ENCODE data around the gene GPR15LG.
A peak's percentile ranks its signal among the peaks of the same experiment; 100 is the strongest.

GPR15LG gene

DNA sequence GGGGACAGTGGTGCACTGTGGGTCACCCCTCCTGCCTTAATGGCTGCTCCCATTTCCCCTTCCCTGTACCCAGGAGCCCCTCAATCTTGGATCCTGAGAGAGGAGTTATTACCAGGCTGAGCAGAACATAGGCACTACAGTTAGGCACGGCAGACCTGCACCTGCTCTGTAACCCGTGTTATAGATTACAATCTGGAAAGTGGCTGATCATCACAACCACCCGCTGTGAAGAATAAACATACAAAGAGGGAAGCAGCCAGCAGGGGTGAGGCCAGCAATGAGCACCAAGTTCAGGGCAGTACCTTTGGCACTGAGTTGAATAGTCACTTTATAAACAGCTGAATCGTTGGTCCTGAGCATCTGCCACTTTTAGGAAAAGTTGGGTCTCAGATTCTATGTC, 22.5 kb downstream of the GPR15LG start (continued):
- TF ChIP-seq ZNF133 (tag by site-specific recombination; IDR thresholded peaks at IDR 0.05) (no peak), ZXDB (tag by site-specific recombination; IDR thresholded peaks at IDR 0.05) (peak; percentile 23; the same call in 1 of the 2 replicates), ZNF37A (tag by site-specific recombination; IDR thresholded peaks at IDR 0.05) (no peak), SCRT2 (tag by site-specific recombination; IDR thresholded peaks at IDR 0.05) (no peak), ZNF621 (tag by site-specific recombination; IDR thresholded peaks at IDR 0.05) (no peak), ZBTB8A (tag by site-specific recombination; IDR thresholded peaks at IDR 0.05) (0 out of 2 replicates have a peak, but pooled peaks have one; percentile 28), ZNF658 (tag by site-specific recombination; IDR thresholded peaks at IDR 0.05) (no peak), SCRT1 (tag by site-specific recombination; IDR thresholded peaks at IDR 0.05; ENCODE audit: borderline replicate concordance) (no peak), ZNF140 (tag by site-specific recombination; IDR thresholded peaks at IDR 0.05) (no peak), ZNF521 (tag by site-specific recombination; IDR thresholded peaks at IDR 0.05) (no peak), ZNF473 (tag by site-specific recombination; IDR thresholded peaks at IDR 0.05) (no peak), PRDM1 (tag by site-specific recombination; IDR thresholded peaks at IDR 0.05) (no peak), ZNF146 (tag by site-specific recombination; IDR thresholded peaks at IDR 0.05) (no peak), ZNF223 (tag by site-specific recombination; IDR thresholded peaks at IDR 0.05) (no peak), ZNF426 (tag by site-specific recombination; IDR thresholded peaks at IDR 0.05) (no peak), KLF7 (tag by site-specific recombination; IDR thresholded peaks at IDR 0.05; ENCODE audit: borderline replicate concordance) (no peak), GLI4 (tag by site-specific recombination; IDR thresholded peaks at IDR 0.05) (no peak)
- TF ChIP-seq, protein P1, sequence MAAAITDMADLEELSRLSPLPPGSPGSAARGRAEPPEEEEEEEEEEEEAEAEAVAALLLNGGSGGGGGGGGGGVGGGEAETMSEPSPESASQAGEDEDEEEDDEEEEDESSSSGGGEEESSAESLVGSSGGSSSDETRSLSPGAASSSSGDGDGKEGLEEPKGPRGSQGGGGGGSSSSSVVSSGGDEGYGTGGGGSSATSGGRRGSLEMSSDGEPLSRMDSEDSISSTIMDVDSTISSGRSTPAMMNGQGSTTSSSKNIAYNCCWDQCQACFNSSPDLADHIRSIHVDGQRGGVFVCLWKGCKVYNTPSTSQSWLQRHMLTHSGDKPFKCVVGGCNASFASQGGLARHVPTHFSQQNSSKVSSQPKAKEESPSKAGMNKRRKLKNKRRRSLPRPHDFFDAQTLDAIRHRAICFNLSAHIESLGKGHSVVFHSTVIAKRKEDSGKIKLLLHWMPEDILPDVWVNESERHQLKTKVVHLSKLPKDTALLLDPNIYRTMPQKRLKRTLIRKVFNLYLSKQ (tag by site-specific recombination; IDR thresholded peaks at IDR 0.05; ENCODE audit: borderline replicate concordance), result no peak

DNA sequence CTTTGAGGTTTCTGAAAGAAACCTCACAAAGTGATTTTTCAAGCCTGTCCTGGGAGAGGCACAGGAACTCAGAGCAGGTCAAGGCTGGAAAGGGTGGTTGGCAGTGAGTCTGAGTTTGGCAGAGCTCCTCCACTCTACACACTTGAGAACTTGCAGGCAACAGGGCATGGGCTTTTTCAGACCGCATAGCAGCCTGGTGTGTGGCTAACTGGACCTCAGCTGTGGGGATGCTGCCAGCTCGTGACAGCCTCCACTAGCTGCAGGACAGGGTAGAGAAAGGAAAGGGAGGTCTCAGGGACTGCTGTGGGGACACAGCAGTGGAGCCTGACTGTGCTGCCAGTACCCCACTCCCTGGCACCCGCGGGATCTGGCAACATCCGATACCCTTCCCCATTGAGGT, 23.3 kb downstream of the GPR15LG start:
- H3K4me1 ChIP-seq (ENCODE audit: control insufficient read depth, insufficient read depth, low read length), result peaks cover 8% of the 10 kb centered on the region
- H3K27ac ChIP-seq (ENCODE audit: extremely low read depth, low read depth, low read length), result no peak overlapping the region
- CTCF ChIA-PET, result interaction anchor here (0.9 to 1.2 kb wide), 2 partner anchors 8 to 23 kb away, joined by 3 to 4 read pairs; partner anchors contain the start of gene GPR15LG
- TF ChIP-seq ZNF274 (IDR thresholded peaks at IDR 0.05; ENCODE audit: low read length) (no peak), ZNF274 (tag by site-specific recombination; IDR thresholded peaks at IDR 0.05; ENCODE audit: borderline replicate concordance) (no peak), ZBTB1 (tag by site-specific recombination; IDR thresholded peaks at IDR 0.05) (no peak)
- H3K9me3 ChIP-seq (ENCODE audit: control insufficient read depth, insufficient read depth, low read depth, low read length), result no peaks in the 10 kb centered on the region
- H3K36me3 ChIP-seq (ENCODE audit: control insufficient read depth in 2 of 2, insufficient read depth in 1 of 2, low read length in 2 of 2), result no peaks in the 10 kb centered on the region
- POLR2A ChIA-PET, result no interaction called here
- H3K4me3 ChIP-seq (ENCODE audit: low read depth, low read length), result no peak overlapping the region

DNA sequence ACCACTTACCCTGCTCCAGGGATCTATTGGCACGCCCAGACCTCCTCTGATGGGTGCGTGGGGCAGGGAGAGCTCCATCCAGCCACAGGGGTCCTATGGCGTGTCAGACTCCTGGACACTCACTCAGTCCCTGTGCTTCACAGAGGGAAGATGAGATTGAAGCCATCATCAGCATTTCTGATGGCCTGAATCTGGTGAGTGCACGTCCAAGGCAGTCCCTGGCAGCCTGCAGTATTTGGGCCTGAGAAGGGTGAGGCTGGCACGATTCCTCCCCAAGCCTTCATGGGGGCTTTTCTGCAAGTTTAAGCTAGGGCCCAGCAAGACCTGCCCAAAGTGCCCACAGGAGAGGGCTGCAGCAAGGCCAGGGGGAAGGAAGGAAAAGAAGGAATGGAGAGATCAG, 24.0 kb downstream of the GPR15LG start:
- no peak overlapping the region for H3K4me3 ChIP-seq (ENCODE audit: low read depth, low read length)
- H3K4me1 ChIP-seq (ENCODE audit: control insufficient read depth, insufficient read depth, low read length), result peaks cover 8% of the 10 kb centered on the region
- ChIA-PET CTCF (interaction anchor here (0.9 kb wide), 1 partner anchor 24 kb away, joined by 3 read pairs; the partner anchor contains the start of gene GPR15LG), POLR2A (no interaction called here)
- H3K27ac ChIP-seq (ENCODE audit: extremely low read depth, low read depth, low read length), result no peak overlapping the region
- H3K36me3 ChIP-seq (ENCODE audit: control insufficient read depth in 2 of 2, insufficient read depth in 1 of 2, low read length in 2 of 2), result no peaks in the 10 kb centered on the region
- H3K9me3 ChIP-seq (ENCODE audit: control insufficient read depth, insufficient read depth, low read depth, low read length), result no peaks in the 10 kb centered on the region
- TF ChIP-seq ZNF121 (tag by site-specific recombination; IDR thresholded peaks at IDR 0.05) (no peak), RBAK (tag by site-specific recombination; IDR thresholded peaks at IDR 0.05) (no peak), ZFHX2 (tag by site-specific recombination; conservative IDR thresholded peaks at IDR 0.05) (no peak), ZBTB17 (tag by site-specific recombination; IDR thresholded peaks at IDR 0.05) (no peak), ZNF155 (tag by site-specific recombination; IDR thresholded peaks at IDR 0.05) (no peak), ZNF416 (tag by site-specific recombination; IDR thresholded peaks at IDR 0.05) (no peak), ZNF664 (tag by site-specific recombination; IDR thresholded peaks at IDR 0.05) (no peak), ZNF274 (IDR thresholded peaks at IDR 0.05; ENCODE audit: low read length) (no peak), ZNF274 (tag by site-specific recombination; IDR thresholded peaks at IDR 0.05; ENCODE audit: borderline replicate concordance) (no peak), GLI4 (tag by site-specific recombination; IDR thresholded peaks at IDR 0.05) (no peak), ZNF184 (tag by site-specific recombination; IDR thresholded peaks at IDR 0.05) (no peak), ZNF112 (tag by site-specific recombination; IDR thresholded peaks at IDR 0.05) (no peak)
- TF ChIP-seq, protein P2, sequence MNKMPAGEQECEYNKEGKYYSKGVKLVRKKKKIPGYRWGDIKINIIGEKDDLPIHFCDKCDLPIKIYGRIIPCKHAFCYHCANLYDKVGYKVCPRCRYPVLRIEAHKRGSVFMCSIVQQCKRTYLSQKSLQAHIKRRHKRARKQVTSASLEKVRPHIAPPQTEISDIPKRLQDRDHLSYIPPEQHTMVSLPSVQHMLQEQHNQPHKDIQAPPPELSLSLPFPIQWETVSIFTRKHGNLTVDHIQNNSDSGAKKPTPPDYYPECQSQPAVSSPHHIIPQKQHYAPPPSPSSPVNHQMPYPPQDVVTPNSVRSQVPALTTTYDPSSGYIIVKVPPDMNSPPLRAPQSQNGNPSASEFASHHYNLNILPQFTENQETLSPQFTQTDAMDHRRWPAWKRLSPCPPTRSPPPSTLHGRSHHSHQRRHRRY (tag by site-specific recombination; IDR thresholded peaks at IDR 0.05), result no peak
- TF ChIP-seq, protein P3, sequence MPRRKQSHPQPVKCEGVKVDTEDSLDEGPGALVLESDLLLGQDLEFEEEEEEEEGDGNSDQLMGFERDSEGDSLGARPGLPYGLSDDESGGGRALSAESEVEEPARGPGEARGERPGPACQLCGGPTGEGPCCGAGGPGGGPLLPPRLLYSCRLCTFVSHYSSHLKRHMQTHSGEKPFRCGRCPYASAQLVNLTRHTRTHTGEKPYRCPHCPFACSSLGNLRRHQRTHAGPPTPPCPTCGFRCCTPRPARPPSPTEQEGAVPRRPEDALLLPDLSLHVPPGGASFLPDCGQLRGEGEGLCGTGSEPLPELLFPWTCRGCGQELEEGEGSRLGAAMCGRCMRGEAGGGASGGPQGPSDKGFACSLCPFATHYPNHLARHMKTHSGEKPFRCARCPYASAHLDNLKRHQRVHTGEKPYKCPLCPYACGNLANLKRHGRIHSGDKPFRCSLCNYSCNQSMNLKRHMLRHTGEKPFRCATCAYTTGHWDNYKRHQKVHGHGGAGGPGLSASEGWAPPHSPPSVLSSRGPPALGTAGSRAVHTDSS (tag by site-specific recombination; IDR thresholded peaks at IDR 0.05), result no peak

Measured in HEK293 (cell line).